Aorta (tissue), 5 donors: ENCODE results near the gene CRYBB1. TPM values are rescaled to one million over a fixed set of nuclear protein-coding genes. Genes with fewer than 3 reads are reported as not detected.
A peak's percentile ranks its signal among the peaks of the same experiment; 100 is the strongest.
"Not testable (repeated sequence)": the region's sequence is repeated elsewhere in the genome, so short reads cannot be mapped to it uniquely, and the experiment has no call there.

ENCODE experiments used
- ATAC-seq: fragments of 200-7000 bp; cut with Tn5 transposase; one replicate; pipeline ENCODE4 v1.9.1; 2022; ENCODE audit warnings: moderate library complexity; ENCODE audit not compliant: low FRiP score
- DNase-seq, 2 donors: peaks; one replicate each; pipeline ENCODE4 v3.0.0-alpha.2; 2020
- H3K27ac ChIP-seq, 2 donors: one replicate each; pipeline ENCODE4 v1.5.1; 2013; ENCODE audit warnings: low read length in 2 of 2, mild to moderate bottlenecking in 2 of 2, moderate library complexity in 2 of 2, control low read depth in 1 of 2, inconsistent platforms in 1 of 2, low read depth in 1 of 2
- H3K27me3 ChIP-seq, 2 donors: one replicate each; pipeline ENCODE4 v1.6.1; 2013; ENCODE audit warnings: control low read depth in 1 of 2, low read length in 1 of 2, mild to moderate bottlenecking in 1 of 2, moderate library complexity in 1 of 2; ENCODE audit not compliant: insufficient read depth in 2 of 2, control insufficient read depth in 1 of 2
- H3K36me3 ChIP-seq, 2 donors: one replicate each; pipeline ENCODE4 v1.6.1; 2013; ENCODE audit warnings: control low read depth in 1 of 2, low read length in 1 of 2, mild to moderate bottlenecking in 1 of 2; ENCODE audit not compliant: insufficient read depth in 2 of 2, control insufficient read depth in 1 of 2
- H3K4me1 ChIP-seq, 2 donors: one replicate each; pipeline ENCODE4 v1.6.1; 2013; ENCODE audit warnings: low read length in 2 of 2, control low read depth in 1 of 2, mild to moderate bottlenecking in 1 of 2, moderate library complexity in 1 of 2; ENCODE audit not compliant: insufficient read depth in 2 of 2, control insufficient read depth in 1 of 2
- H3K4me3 ChIP-seq, 2 donors: one replicate each; pipeline ENCODE4 v1.5.1; 2013; ENCODE audit warnings: low read length in 2 of 2, control low read depth in 1 of 2, mild to moderate bottlenecking in 1 of 2
- H3K9me3 ChIP-seq: one replicate; pipeline ENCODE4 v1.6.1; 2013; ENCODE audit warnings: mild to moderate bottlenecking, low read length; ENCODE audit not compliant: control insufficient read depth
- WGBS, 2 donors: extraction: QIAGEN DNeasy Blood & Tissue Kit; methylation state at CpG; one replicate each; pipeline ENCODE4 v1.1.7; 2013; 5-methylcytosine and 5-hydroxymethylcytosine counted together
- intact Hi-C, 2 donors: fragments of 100-400 bp; cut with DNase I; formaldehyde crosslinking; loops; one replicate each; pipeline versions ENCODE4 v1.14.2 to v1.15.0; 2022
- polyA plus RNA-seq, 2 donors: library from polyadenylated mRNA; stranded (reverse); fragments of 200-250 nt; gene quantifications; one replicate each; pipeline ENCODE4 v1.2.3, GENCODE V29; 2013
- total RNA-seq, 2 donors: library from RNA; stranded (reverse); fragmentation: NEBNext Ultra II Directional; extraction: Animal tissue kit (Norgen Biotek cat#: 25700); gene quantifications; one replicate each; pipeline ENCODE4 v1.2.1, GENCODE V29; 2021
- donor health status: healthy with polysubstance abuse.
- donor health status: Bipolar disorder and iron deficiency.
- donor health status: DM: no; HTN: no; CAD: no.
- donor health status: DM: no; HTN: no; CAD: no.
- donor health status: DM: yes; HTN: yes; CAD: no.

The CRYBB1 gene
- total and polyA plus RNA-seq, 4 donors = 0.43 to 4.4 (median 1.4) TPM

DNA sequence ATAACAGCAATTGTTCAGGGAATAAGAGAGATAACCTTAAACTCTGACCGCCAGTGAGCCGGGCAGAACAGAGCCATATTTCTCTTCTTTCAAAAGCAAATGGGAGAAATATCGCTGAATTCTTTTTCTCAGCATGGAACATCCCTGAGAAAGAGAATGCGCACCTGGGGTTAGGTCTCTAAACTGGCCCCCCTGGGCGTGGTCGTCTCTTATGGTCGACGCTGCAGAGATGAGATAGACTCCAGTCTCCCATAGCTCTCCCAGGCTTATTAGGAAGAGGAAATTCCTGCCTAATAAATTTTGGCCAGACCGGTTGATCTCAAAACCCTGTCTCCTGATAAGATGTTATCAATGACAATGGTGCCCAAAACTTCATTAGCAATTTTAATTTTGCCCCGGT is 4.1 kb downstream of the CRYBB1 start:
- not testable (repeated sequence) for H3K27me3 ChIP-seq, H3K4me1 ChIP-seq

GRCh38 chr22:26612652-26613051 is 5.2 kb downstream of the CRYBB1 start:
- H3K36me3 ChIP-seq = no peaks in the 10 kb centered on the region
- no peak for DNase-seq
- intact Hi-C loops = no loop called here
- no peaks in the 10 kb centered on the region for H3K4me1 ChIP-seq
- WGBS, 2 donors = 83 to 84% methylated on average over 4 of the region's 4 CpGs
- ATAC-seq = no peak
- no peaks in the 10 kb centered on the region for H3K27me3 ChIP-seq
- no peak overlapping the region for H3K4me3 ChIP-seq
- H3K9me3 ChIP-seq = no peaks in the 10 kb centered on the region
- H3K27ac ChIP-seq = no peak overlapping the region

More for the DNA sequence above, 4.1 kb downstream of the CRYBB1 start:
- intact Hi-C loops, H3K36me3 ChIP-seq, H3K9me3 ChIP-seq, DNase-seq, ATAC-seq, H3K4me3 ChIP-seq, H3K27ac ChIP-seq: not testable (repeated sequence)
- 7 to 13% methylated on average over 9 to 10 of the region's 10 CpGs for WGBS, 2 donors

- no peak overlapping the region for H3K27ac ChIP-seq
- H3K9me3 ChIP-seq = no peaks in the 10 kb centered on the region
- H3K27me3 ChIP-seq = no peaks in the 10 kb centered on the region
- no peak overlapping the region for H3K4me3 ChIP-seq
- no peaks in the 10 kb centered on the region for H3K4me1 ChIP-seq
- ATAC-seq (no peak), DNase-seq (no peak)
- intact Hi-C loops = no loop called here
- no peaks in the 10 kb centered on the region for H3K36me3 ChIP-seq
- 57 to 75% methylated on average over 2 of the region's 2 CpGs for WGBS, 2 donors
These were observed 6.8 kb downstream of the CRYBB1 start for GRCh38 chr22:26610996-26611395.

DNA sequence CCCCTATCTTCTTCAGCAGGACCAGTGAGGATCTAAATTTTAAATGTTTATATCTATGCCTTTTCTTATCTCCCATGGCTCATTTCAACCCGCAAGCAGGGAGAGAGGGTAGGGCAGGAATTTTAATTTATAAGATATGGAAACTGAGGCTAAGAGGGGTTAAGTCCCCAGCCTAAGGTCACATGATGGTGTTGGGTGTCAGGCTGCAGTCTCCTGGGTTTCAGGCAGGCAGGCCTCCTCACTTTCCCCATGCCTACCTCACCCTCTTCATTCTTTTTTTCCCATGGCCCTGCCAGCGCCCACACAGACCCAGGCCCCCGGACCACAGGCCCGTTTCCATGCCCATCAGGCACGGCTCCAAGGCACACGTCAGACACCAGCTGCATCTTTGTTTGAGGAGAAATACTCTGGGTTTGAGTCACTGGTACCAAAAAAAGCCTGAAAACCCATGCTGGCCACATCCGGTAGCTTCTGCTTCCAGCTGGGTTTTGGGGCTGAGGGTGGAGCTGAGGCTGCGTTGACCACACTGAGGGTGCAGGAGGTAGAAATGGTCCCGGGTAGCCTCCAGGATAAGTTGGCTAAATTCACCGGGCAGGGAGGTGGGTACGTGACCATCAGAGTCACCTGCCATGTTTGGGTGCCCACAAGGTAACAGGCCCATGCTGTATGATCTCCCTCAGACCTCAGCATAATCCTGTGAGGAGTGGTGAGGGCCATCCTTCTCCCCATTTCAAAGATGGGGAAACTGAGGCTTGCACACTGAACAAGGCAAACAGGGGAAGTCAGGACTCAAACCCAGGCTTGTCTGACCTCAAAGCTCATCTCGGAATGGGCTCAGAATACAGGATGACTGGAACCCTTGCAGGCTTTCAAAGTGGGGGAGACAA is 7.5 kb downstream of the CRYBB1 start:
- ATAC-seq (no peak), DNase-seq (peak; percentile 78 to 82)
- Histone ChIP-seq H3K9me3 (no peaks in the 10 kb centered on the region), H3K36me3 (no peaks in the 10 kb centered on the region), H3K27me3 (no peaks in the 10 kb centered on the region), H3K4me3 (no peak overlapping the region), H3K4me1 (no peaks in the 10 kb centered on the region), H3K27ac (no peak overlapping the region)
- 45% methylated on average over 12 of the region's 12 CpGs for WGBS, 2 donors
- intact Hi-C loops = no loop called here

DNA sequence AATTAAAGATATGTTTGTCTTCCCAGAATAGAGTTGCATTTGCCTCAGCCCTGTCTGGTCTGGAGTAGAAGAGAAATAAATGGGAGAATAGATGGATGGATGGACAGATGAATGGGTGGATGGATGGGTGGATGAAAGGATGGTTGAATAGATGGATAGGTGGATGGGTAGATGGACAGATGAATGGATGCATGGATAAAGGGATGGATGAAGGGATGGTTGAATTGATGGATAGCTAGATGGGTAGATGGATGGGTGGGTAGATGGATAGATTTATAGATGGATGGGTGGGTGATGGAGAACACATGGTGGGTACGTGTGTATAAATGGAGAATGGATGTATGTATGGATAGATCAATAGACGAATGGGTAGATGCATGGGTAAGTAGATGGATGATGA is 8.5 kb downstream of the CRYBB1 start:
- intact Hi-C loops = no loop called here
- no peak for ATAC-seq
- 87 to 88% methylated on average over 2 of the region's 2 CpGs for WGBS, 2 donors

GRCh38 chr22:26608129-26608528 is 9.7 kb downstream of the CRYBB1 start:
- intact Hi-C loops = no loop called here
- Histone ChIP-seq H3K27ac (no peak overlapping the region), H3K36me3 (no peaks in the 10 kb centered on the region), H3K4me1 (no peaks in the 10 kb centered on the region), H3K27me3 (no peaks in the 10 kb centered on the region), H3K9me3 (no peaks in the 10 kb centered on the region), H3K4me3 (no peak overlapping the region)
- ATAC-seq (no peak), DNase-seq (no peak)
- 10 to 11% methylated on average over 2 of the region's 2 CpGs for WGBS, 2 donors

More for the DNA sequence above, 8.5 kb downstream of the CRYBB1 start:
- no peaks in the 10 kb centered on the region for H3K9me3 ChIP-seq
- no peaks in the 10 kb centered on the region for H3K4me1 ChIP-seq
- H3K27ac ChIP-seq = no peak overlapping the region
- no peak for DNase-seq
- no peaks in the 10 kb centered on the region for H3K36me3 ChIP-seq
- H3K27me3 ChIP-seq = no peaks in the 10 kb centered on the region
- no peak overlapping the region for H3K4me3 ChIP-seq

DNA sequence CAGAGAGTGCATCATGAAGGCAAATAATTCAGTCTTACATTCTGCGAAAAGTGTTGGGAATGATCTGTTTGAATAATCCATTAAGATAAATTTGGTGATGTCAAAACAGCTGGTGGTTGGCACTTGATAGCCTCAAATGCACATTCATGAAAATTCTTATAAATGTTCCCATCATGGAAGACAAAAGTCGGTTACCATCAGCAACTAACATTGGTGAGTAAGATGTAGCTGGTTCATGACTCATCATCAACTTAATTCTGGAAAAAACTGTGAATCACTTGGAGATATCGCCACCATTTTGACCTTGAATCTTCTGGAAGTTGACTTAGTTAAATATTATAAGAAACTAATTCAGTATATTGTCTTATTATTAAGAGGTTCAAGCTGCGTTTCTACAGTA is 11.2 kb downstream of the CRYBB1 start:
- intact Hi-C loops = no loop called here
- H3K9me3 ChIP-seq = no peaks in the 10 kb centered on the region
- no peak overlapping the region for H3K27ac ChIP-seq
- WGBS, 2 donors = 86 to 89% methylated on average over 4 of the region's 4 CpGs
- H3K4me3 ChIP-seq = no peak overlapping the region
- H3K4me1 ChIP-seq = no peaks in the 10 kb centered on the region
- H3K36me3 ChIP-seq = no peaks in the 10 kb centered on the region
- H3K27me3 ChIP-seq = no peaks in the 10 kb centered on the region
- no peak for ATAC-seq
- DNase-seq = no peak

GRCh38 chr22:26604368-26604767 is 13.5 kb downstream of the CRYBB1 start:
- no peaks in the 10 kb centered on the region for H3K9me3 ChIP-seq
- WGBS, 2 donors = 84 to 91% methylated on average over 1 of the region's 1 CpG
- ATAC-seq = no peak
- no peak overlapping the region for H3K4me3 ChIP-seq
- intact Hi-C loops = no loop called here
- H3K27me3 ChIP-seq = no peaks in the 10 kb centered on the region
- H3K4me1 ChIP-seq = no peaks in the 10 kb centered on the region
- no peaks in the 10 kb centered on the region for H3K36me3 ChIP-seq
- no peak overlapping the region for H3K27ac ChIP-seq
- no peak for DNase-seq

GRCh38 chr22:26602127-26602526 is 15.7 kb downstream of the CRYBB1 start:
- Histone ChIP-seq H3K4me3 (no peak overlapping the region), H3K27ac (no peak overlapping the region), H3K9me3 (no peaks in the 10 kb centered on the region), H3K4me1 (no peaks in the 10 kb centered on the region), H3K36me3 (no peaks in the 10 kb centered on the region), H3K27me3 (no peaks in the 10 kb centered on the region)
- no peak for ATAC-seq
- intact Hi-C loops = no loop called here
- DNase-seq = no peak
- 72 to 76% methylated on average over 4 of the region's 4 CpGs for WGBS, 2 donors
